Esophagus squamous epithelium (tissue), 5 donors: ENCODE results near the gene ZNF709. TPM values are rescaled to one million over a fixed set of nuclear protein-coding genes. Genes with fewer than 3 reads are reported as not detected.

ENCODE experiments used
- DNase-seq: peaks from one replicate; lab custom pipeline; 2025; lab: John Stamatoyannopoulos, UW
- H3K27ac ChIP-seq, 4 donors: fragments of 200-600 bp; sonication (generic); one replicate each; pipeline ENCODE4 v1.5.1; 2016 to 2019; ENCODE audit warnings: mild to moderate bottlenecking in 1 of 4
- H3K27me3 ChIP-seq, 4 donors: fragments of 200-600 bp; sonication (generic); 1 replicate in 3 of 4; 2 replicates in 1 of 4; pipeline versions ENCODE4 v1.5.1 to v1.6.0; 2017 to 2021; ENCODE audit warnings: antibody characterized with exemption in 1 of 4
- H3K36me3 ChIP-seq, 3 donors: fragments of 200-600 bp; sonication (generic); one replicate each; pipeline ENCODE4 v1.5.1; 2016 to 2019
- H3K4me1 ChIP-seq, 3 donors: fragments of 200-600 bp; sonication (generic); one replicate each; pipeline ENCODE4 v1.5.1; 2017 to 2019
- H3K4me3 ChIP-seq, 4 donors: fragments of 200-600 bp; sonication (generic); 1 replicate in 3 of 4; 2 replicates in 1 of 4; pipeline ENCODE4 v1.5.1; 2016 to 2019; ENCODE audit warnings: mild to moderate bottlenecking in 2 of 4, moderate library complexity in 1 of 4
- H3K9me3 ChIP-seq, 3 donors: fragments of 200-600 bp; sonication (generic); one replicate each; pipeline ENCODE4 v1.5.1; 2016 to 2019
- CTCF ChIP-seq, 6 experiments: fragments of 450-650 bp in 4 of 6; fragments of 200-600 bp in 2 of 6; sonication (generic) in 2 of 6; IDR thresholded peaks; one replicate each; pipeline ENCODE4 v1.5.1; 2016 to 2019; ENCODE audit warnings: antibody characterized with exemption in 6 of 6, mild to moderate bottlenecking in 4 of 6, moderate library complexity in 4 of 6
- POLR2A ChIP-seq, 4 donors: fragments of 450-650 bp; IDR thresholded peaks; one replicate each; pipeline ENCODE4 v1.6.1; 2017; ENCODE audit warnings: antibody characterized with exemption in 4 of 4, mild to moderate bottlenecking in 4 of 4, moderate library complexity in 3 of 4
- WGBS, 2 donors: methylation state at CpG; one replicate each; pipeline ENCODE4 v1.1.5; 2018; 5-methylcytosine and 5-hydroxymethylcytosine counted together
- intact Hi-C: fragments of 100-400 bp; cut with DNase I; formaldehyde crosslinking; loops from one replicate; pipeline ENCODE4 v1.15.0; 2022
- small RNA-seq, 4 donors: library from RNA; depleted of rRNA; stranded (forward); fragments of <200 nt; gene quantifications; one replicate each; pipeline ENCODE3, GENCODE V24; 2016
- total RNA-seq, 4 donors: library from RNA; depleted of rRNA; stranded (reverse); fragments of >200 nt; gene quantifications; one replicate each; pipeline ENCODE4 v1.1.0, GENCODE V29; 2016
- donor health status: DM: yes; HTN: yes; CAD: no.

The ZNF709 gene
- total RNA-seq, 4 donors from 2014 or later, result 0.15 to 2.5 (median 1.6) TPM

- no peak overlapping the region for H3K27ac ChIP-seq
- no peaks in the 10 kb centered on the region for H3K27me3 ChIP-seq
- H3K4me3 ChIP-seq, result no peak overlapping the region
- WGBS, 2 donors, result 88 to 95% methylated on average over 2 of the region's 2 CpGs
- no peaks in the 10 kb centered on the region for H3K4me1 ChIP-seq
- intact Hi-C loops, result no loop called here
- TF ChIP-seq CTCF (IDR thresholded peaks at IDR 0.05) (no peak), POLR2A (IDR thresholded peaks at IDR 0.05) (no peak)
- peaks cover 0 to 19% (median 0%) of the 10 kb centered on the region in 3 donors for H3K9me3 ChIP-seq
- no peaks in the 10 kb centered on the region for H3K36me3 ChIP-seq
- no peak for DNase-seq
Measured at GRCh38 chr19:12411893-12412292, 72.7 kb downstream of the ZNF709 start.

Small RNA genes within 50 kb of the gene (small RNA-seq; reads per million reads assigned to genes)
- gene MTCO1P27 (0 reads per million in 4 donors), gene PPIAP20 (0 reads per million in 4 donors)

Other genes with a start within 250 kb of the ZNF709 start
- gene ZNF44, start 189.9 kb downstream of the ZNF709 start, total RNA-seq, result 10 to 100 TPM in 1 of 4 donors, 1 to 10 TPM in 3; 5.9 to 11.6 (median 6.7) TPM
- 1 to 10 TPM in 2 of 4 donors, under 1 TPM in 2; 0.19 to 5.0 (median 2.7) TPM for gene ZNF563, start 151.2 kb downstream of the ZNF709 start, total RNA-seq
- gene ZNF442, start 119.1 kb downstream of the ZNF709 start, total RNA-seq, result 1 to 10 TPM in 2 of 4 donors, under 1 TPM in 2; 0.45 to 2.5 (median 1.1) TPM
- 1 to 10 TPM; 1.3 to 3.4 (median 2.3) TPM for gene ZNF799, start 83.5 kb downstream of the ZNF709 start, total RNA-seq
- 1 to 10 TPM; 1.7 to 6.4 (median 3.7) TPM for gene ZNF443, start 43.8 kb downstream of the ZNF709 start, total RNA-seq
- 1 to 10 TPM; 1.6 to 9.3 (median 4.8) TPM for gene ZNF564, start 66.7 kb upstream of the ZNF709 start, total RNA-seq
- gene ZNF490, start 126.0 kb upstream of the ZNF709 start, total RNA-seq, result 1 to 10 TPM; 2.5 to 6.7 (median 4.2) TPM
- 10 to 100 TPM in 3 of 4 donors, 1 to 10 TPM in 1; 8.6 to 19.5 (median 13.0) TPM for gene ZNF791, start 126.1 kb upstream of the ZNF709 start, total RNA-seq
- 10 to 100 TPM; 25.5 to 55.5 (median 39.4) TPM for gene MAN2B1, start 181.9 kb upstream of the ZNF709 start, total RNA-seq
- 10 to 100 TPM in 1 of 4 donors, 1 to 10 TPM in 3; 4.0 to 16.7 (median 5.8) TPM for gene WDR83, start 182.0 kb upstream of the ZNF709 start, total RNA-seq
- gene DHPS, start 197.1 kb upstream of the ZNF709 start, total RNA-seq, result 10 to 100 TPM; 45.3 to 93.5 (median 51.5) TPM
- gene GNG14, start 203.2 kb upstream of the ZNF709 start, total RNA-seq, result not detected
- gene FBXW9, start 211.8 kb upstream of the ZNF709 start, total RNA-seq, result 10 to 100 TPM in 3 of 4 donors, 1 to 10 TPM in 1; 9.6 to 13.4 (median 11.9) TPM
- 10 to 100 TPM; 25.5 to 57.8 (median 43.5) TPM for gene TNPO2, start 239.1 kb upstream of the ZNF709 start, total RNA-seq
- 100 to 1,000 TPM; 258 to 302 (median 280) TPM for gene TRIR, start 249.9 kb upstream of the ZNF709 start, total RNA-seq